ENCODE data around the gene MYO1E. TPM values are rescaled to one million over a fixed set of nuclear protein-coding genes. Genes with fewer than 3 reads are reported as not detected.
A peak's percentile ranks its signal among the peaks of the same experiment; 100 is the strongest.

MYO1E gene
- total and polyA plus RNA-seq, 4 donors: 6.7 to 70.9 (median 21.6) TPM

- Histone ChIP-seq H3K4me1 (ENCODE audit: control insufficient read depth in 4 of 4, insufficient read depth in 4 of 4, low read length in 3 of 4) (no peaks in the 10 kb centered on the region), H3K4me3 (ENCODE audit: low read depth in 1 of 3, low read length in 3 of 3) (no peak overlapping the region), H3K9ac (ENCODE audit: low read depth in 1 of 2, low read length in 2 of 2) (no peak overlapping the region), H3K36me3 (ENCODE audit: control insufficient read depth in 4 of 4, insufficient read depth in 3 of 4, low read depth in 1 of 4, low read length in 3 of 4) (peaks cover 0 to 44% (median 38%) of the 10 kb centered on the region in 4 donors), H3K27me3 (ENCODE audit: control insufficient read depth in 4 of 4, insufficient read depth in 4 of 4, low read length in 3 of 4) (no peaks in the 10 kb centered on the region), H3K9me3 (ENCODE audit: control insufficient read depth in 4 of 4, low read length in 3 of 4) (no peaks in the 10 kb centered on the region), H3K27ac (ENCODE audit: low read depth in 1 of 2, low read length in 2 of 2) (no peak overlapping the region)
- WGBS: 96% methylated on average over 4 of the region's 4 CpGs
- TF ChIP-seq SP1 (IDR thresholded peaks at IDR 0.05): no peak
- TF ChIP-seq FOXA1 (IDR thresholded peaks at IDR 0.05): no peak
- TF ChIP-seq FOXA2 (IDR thresholded peaks at IDR 0.05): no peak
- no peak for TF ChIP-seq ZBTB33 (IDR thresholded peaks at IDR 0.05)
- no peak for TF ChIP-seq HNF4A (conservative IDR thresholded peaks at IDR 0.05)
- no peak for TF ChIP-seq NR2F2 (IDR thresholded peaks at IDR 0.05)
- no peak for TF ChIP-seq JUND (IDR thresholded peaks at IDR 0.05)
- TF ChIP-seq MAX (IDR thresholded peaks at IDR 0.05): no peak
- TF ChIP-seq GABPA (IDR thresholded peaks at IDR 0.05 in 1 of 2, conservative IDR thresholded peaks at IDR 0.05 in 1 of 2): no peak
- TF ChIP-seq RXRA (IDR thresholded peaks at IDR 0.05): no peak
- no peak for TF ChIP-seq ATF3 (IDR thresholded peaks at IDR 0.05)
- TF ChIP-seq RAD21 (IDR thresholded peaks at IDR 0.05): no peak
- TF ChIP-seq YY1 (IDR thresholded peaks at IDR 0.05): no peak
- no peak for TF ChIP-seq REST (IDR thresholded peaks at IDR 0.05)
- TF ChIP-seq EGR1 (IDR thresholded peaks at IDR 0.05; ENCODE audit: low read depth in 2 of 2): no peak
- DNase-seq (ENCODE audit: low spot score): no peak
Observed at GRCh38 chr15:59227021-59227420, 145.7 kb downstream of the MYO1E start.

- no peak overlapping the region for H3K4me3 ChIP-seq (ENCODE audit: low read depth in 1 of 3, low read length in 3 of 3)
- no peak for DNase-seq (ENCODE audit: low spot score)
- peak; percentile 24 for TF ChIP-seq NR2F2 (IDR thresholded peaks at IDR 0.05)
- no peak for TF ChIP-seq SP1 (IDR thresholded peaks at IDR 0.05)
- H3K9me3 ChIP-seq (ENCODE audit: control insufficient read depth in 4 of 4, low read length in 3 of 4): no peaks in the 10 kb centered on the region
- H3K36me3 ChIP-seq (ENCODE audit: control insufficient read depth in 4 of 4, insufficient read depth in 3 of 4, low read depth in 1 of 4, low read length in 3 of 4): peaks cover 1 to 45% (median 37%) of the 10 kb centered on the region in 4 donors
- H3K4me1 ChIP-seq (ENCODE audit: control insufficient read depth in 4 of 4, insufficient read depth in 4 of 4, low read length in 3 of 4): no peaks in the 10 kb centered on the region
- H3K27ac ChIP-seq (ENCODE audit: low read depth in 1 of 2, low read length in 2 of 2): no peak overlapping the region
- H3K27me3 ChIP-seq (ENCODE audit: control insufficient read depth in 4 of 4, insufficient read depth in 4 of 4, low read length in 3 of 4): no peaks in the 10 kb centered on the region
- 77% methylated on average over 7 of the region's 7 CpGs for WGBS
- H3K9ac ChIP-seq (ENCODE audit: low read depth in 1 of 2, low read length in 2 of 2): no peak overlapping the region
Observed at GRCh38 chr15:59224474-59224873, 148.2 kb downstream of the MYO1E start.

All from liver (tissue), 9 donors.